Activated T-cell treated with anti-CD3 and anti-CD28 coated beads, Interleukin-2, amount 50 U/mL, for 72 hours (primary cell): Measurements from ENCODE around the gene FAM83F. TPM values are rescaled to one million over a fixed set of nuclear protein-coding genes. Genes with fewer than 3 reads are reported as not detected.
"Not testable (repeated sequence)": the region's sequence is repeated elsewhere in the genome, so short reads cannot be mapped to it uniquely, and the experiment has no call there.

ENCODE experiments used
- ATAC-seq, 2 donors: fragments of 150-1000 bp; cut with Tn5 transposase; replicated peaks in 1 of 2; 2 replicates each; pipeline ENCODE4 v1.10.0; 2021; ENCODE audit warnings: moderate library complexity in 2 of 2, mild to moderate bottlenecking in 1 of 2
- DNase-seq, 2 donors: peaks; one replicate each; pipeline ENCODE4 v3.0.0; 2021 to 2022; ENCODE audit warnings: mixed read lengths in 1 of 2
- H3K27ac Mint-ChIP-seq: one replicate; pipeline ENCODE4 v1.8.0; 2022; ENCODE audit warnings: mild to moderate bottlenecking, moderate library complexity, mixed read lengths
- H3K27me3 Mint-ChIP-seq: one replicate; pipeline ENCODE4 v1.8.0; 2022; ENCODE audit warnings: low read depth, mixed read lengths
- H3K36me3 Mint-ChIP-seq, 2 donors: one replicate each; pipeline ENCODE4 v1.8.0; 2022; ENCODE audit warnings: mixed read lengths in 2 of 2, mild to moderate bottlenecking in 1 of 2; ENCODE audit not compliant: insufficient read depth in 2 of 2
- H3K4me1 Mint-ChIP-seq: one replicate; pipeline ENCODE4 v1.8.0; 2022; ENCODE audit warnings: low read depth, mixed read lengths
- H3K4me3 Mint-ChIP-seq, 2 donors: one replicate each; pipeline ENCODE4 v1.8.0; 2022; ENCODE audit warnings: mild to moderate bottlenecking in 2 of 2, mixed read lengths in 2 of 2, moderate library complexity in 2 of 2
- H3K9me3 Mint-ChIP-seq, 2 donors: one replicate each; pipeline ENCODE4 v1.8.0; 2022; ENCODE audit warnings: mixed read lengths in 2 of 2
- total RNA-seq, 2 donors: library from RNA; stranded (reverse); gene quantifications; one replicate each; pipeline ENCODE4 v1.2.3, GENCODE V29; 2022

FAM83F gene
- total RNA-seq = under 1 TPM; 0.81 to 0.89 TPM

DNA sequence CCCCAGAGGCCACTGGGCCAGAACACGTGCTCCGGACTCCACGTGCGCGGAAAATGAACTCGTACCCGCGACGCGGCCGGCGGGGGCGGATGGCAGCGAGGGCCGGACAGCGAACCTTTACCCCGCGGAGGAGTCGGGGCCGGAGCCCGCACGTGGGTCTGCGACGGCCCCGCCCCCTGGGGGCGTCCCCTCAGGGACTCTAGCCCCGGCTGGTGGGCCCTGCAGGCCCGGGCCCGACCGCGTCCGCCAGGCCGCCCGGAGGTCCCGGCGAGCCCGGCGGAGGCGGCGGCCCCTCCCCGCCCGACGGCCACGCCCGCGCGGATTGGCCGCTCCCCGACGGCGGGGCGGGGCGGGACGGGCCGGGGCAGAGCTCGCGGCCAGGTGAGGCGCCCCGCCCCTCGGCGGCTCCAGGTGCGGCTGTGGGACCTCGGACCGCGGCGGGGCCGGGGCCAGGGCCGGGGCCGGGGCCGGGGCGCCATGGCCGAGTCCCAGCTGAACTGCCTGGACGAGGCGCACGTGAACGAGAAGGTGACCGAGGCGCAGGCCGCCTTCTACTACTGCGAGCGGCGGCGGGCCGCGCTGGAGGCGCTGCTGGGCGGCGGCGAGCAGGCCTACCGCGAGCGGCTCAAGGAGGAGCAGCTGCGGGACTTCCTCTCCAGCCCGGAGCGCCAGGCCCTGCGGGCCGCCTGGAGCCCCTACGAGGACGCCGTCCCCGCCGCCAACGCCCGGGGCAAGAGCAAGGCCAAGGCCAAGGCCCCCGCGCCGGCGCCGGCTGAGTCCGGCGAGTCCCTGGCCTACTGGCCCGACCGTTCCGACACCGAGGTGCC is at the start of gene FAM83F:
TSS of gene FAM83F (plus strand) at position 389 of the 827 bp plus-strand sequence. CDS start at position 478, 89 bp downstream.
- Mint-ChIP-seq H3K4me3 (peak within 1 kb of the TSS; percentile 68 to 76), H3K36me3 (no peaks in the 10 kb centered on the region), H3K9me3 (no peaks in the 10 kb centered on the region), H3K27me3 (peaks cover 39% of the 10 kb centered on the region), H3K27ac (no peak within 1 kb of the TSS), H3K4me1 (peaks cover 13% of the 10 kb centered on the region)
- ATAC-seq (peak; percentile 83 to 90), DNase-seq (peak; percentile 58 to 60)

DNA sequence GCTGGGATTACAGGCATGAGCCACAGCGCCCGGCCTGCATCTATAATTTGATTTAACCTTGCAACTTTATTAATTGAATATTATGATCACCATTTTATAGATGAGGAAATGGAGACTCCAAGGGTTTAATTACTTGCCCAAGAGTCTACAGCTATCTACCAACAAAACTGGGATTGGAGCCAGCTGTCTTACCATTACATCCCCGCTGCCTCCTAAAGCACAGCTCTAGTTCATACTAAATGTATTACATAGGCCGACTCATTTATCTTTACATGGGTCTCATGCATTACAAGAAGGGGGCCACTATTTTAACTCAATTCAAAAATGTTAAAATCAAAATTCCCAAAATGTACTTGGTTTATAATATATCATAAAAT is 48.6 kb upstream of the FAM83F start:
- Mint-ChIP-seq H3K27ac (peak overlapping the region; percentile 86), H3K36me3 (peaks cover 9 to 16% of the 10 kb centered on the region in 2 donors), H3K9me3 (no peaks in the 10 kb centered on the region), H3K4me1 (peaks cover 99% of the 10 kb centered on the region), H3K4me3 (peak overlapping the region; percentile 15 to 65), H3K27me3 (no peaks in the 10 kb centered on the region)
- DNase-seq (no peak), ATAC-seq (no peak)

- ATAC-seq = no peak
- peaks cover 99% of the 10 kb centered on the region for H3K4me1 Mint-ChIP-seq
- DNase-seq = no peak
- no peaks in the 10 kb centered on the region for H3K9me3 Mint-ChIP-seq
- H3K27ac Mint-ChIP-seq = peak overlapping the region; percentile 86
- H3K36me3 Mint-ChIP-seq = peaks cover 11 to 22% of the 10 kb centered on the region in 2 donors
- H3K4me3 Mint-ChIP-seq = peak overlapping the region; percentile 66 to 86
- H3K27me3 Mint-ChIP-seq = no peaks in the 10 kb centered on the region
These were observed 48.1 kb upstream of the FAM83F start for GRCh38 chr22:39946503-39947219.

GRCh38 chr22:39947220-39948216 is 47.2 kb upstream of the FAM83F start:
- Mint-ChIP-seq H3K4me3 (peak overlapping the region; percentile 66 to 86), H3K4me1 (peaks cover 100% of the 10 kb centered on the region), H3K27ac (peak overlapping the region; percentile 86), H3K36me3 (peaks cover 14 to 24% of the 10 kb centered on the region in 2 donors), H3K27me3 (no peaks in the 10 kb centered on the region), H3K9me3 (no peaks in the 10 kb centered on the region)
- ATAC-seq (no peak), DNase-seq (no peak)

DNA sequence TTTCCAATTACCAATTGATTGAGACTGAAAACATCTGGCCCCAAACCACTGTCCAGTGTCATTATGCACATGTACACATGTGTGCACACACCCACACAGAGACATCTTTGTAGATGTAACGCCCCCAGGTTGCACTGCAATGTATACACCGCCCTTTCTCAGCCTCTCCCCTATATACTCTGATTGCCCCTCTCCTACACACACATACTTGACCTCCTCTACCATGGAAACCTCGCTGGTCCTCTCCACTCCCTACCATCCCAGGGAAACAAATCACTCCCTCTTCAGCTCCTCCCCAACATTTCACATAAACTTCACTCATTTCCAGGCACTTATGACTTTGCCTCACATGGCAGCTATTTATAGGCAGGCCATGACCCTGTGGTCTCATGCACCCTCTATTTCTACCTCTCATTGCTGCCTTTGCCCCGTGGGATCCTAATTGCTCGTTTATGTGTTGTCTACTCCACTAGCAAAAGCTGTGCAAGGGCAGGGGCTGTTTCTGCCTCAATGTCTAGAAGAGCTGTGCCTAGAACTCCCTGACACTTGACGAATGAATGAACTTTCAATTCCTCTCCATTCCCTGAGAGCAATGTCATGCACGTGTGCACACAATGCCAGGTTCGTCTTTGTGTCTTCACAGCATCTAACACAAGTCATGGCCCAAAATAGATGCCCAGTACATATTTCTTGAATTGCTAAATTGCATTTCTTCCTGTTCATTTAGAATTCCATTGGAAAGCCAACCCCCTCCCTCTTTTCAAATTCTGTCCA is 44.6 kb upstream of the FAM83F start:
- DNase-seq (no peak), ATAC-seq (no peak)
- H3K4me1 Mint-ChIP-seq = peaks cover 100% of the 10 kb centered on the region
- no peaks in the 10 kb centered on the region for H3K27me3 Mint-ChIP-seq
- peak overlapping the region in 1 of 2 donors; percentile 87 for H3K4me3 Mint-ChIP-seq
- H3K9me3 Mint-ChIP-seq = peaks cover 0 to 1% of the 10 kb centered on the region in 2 donors
- peaks cover 17 to 38% of the 10 kb centered on the region in 2 donors for H3K36me3 Mint-ChIP-seq
- peak overlapping the region; percentile 70 for H3K27ac Mint-ChIP-seq

DNA sequence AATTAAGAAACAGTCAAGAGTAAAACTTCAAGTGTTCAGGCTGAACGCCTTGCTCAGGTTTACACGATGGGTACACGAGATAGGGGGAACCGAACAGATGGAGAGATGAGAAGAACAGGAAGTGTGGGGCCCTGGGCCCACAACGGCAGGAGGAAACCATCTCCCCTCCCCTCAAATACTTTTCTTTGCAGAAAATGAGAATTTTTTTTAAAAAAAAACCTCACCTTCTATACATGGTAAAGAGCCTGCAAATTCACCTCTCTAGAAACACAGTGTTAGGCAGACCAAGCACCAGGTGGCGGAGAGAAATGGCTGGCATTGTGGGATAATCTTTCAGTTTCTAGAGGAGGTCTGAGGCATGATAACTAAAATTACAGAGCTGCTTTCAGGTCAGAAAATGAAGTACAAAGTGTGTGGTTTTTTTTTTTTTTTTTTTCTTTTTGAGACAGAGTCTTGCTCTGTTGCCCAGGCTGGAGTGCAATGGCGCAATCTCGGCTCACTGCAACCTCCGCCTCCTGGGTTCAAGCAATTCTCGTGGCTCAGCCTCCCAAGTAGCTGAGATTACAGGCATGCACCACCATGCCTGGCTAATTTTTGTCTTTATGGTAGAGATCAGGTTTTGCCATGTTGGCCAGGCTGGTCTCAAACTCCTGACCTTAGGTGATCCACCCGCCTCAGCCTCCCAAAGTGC is 43.0 kb upstream of the FAM83F start:
- peak; percentile 61 to 74 for ATAC-seq
- not testable (repeated sequence) for H3K9me3 Mint-ChIP-seq, H3K27me3 Mint-ChIP-seq
- Mint-ChIP-seq H3K36me3 (peaks cover 19 to 42% of the 10 kb centered on the region in 2 donors), H3K4me3 (peak overlapping the region; percentile 61 to 87), H3K4me1 (peaks cover 99% of the 10 kb centered on the region), H3K27ac (peak overlapping the region; percentile 70)
- DNase-seq = peak in 1 of 2 donors; percentile 35

GRCh38 chr22:39952347-39952746 is 42.4 kb upstream of the FAM83F start:
- H3K36me3 Mint-ChIP-seq = peaks cover 19 to 48% of the 10 kb centered on the region in 2 donors
- DNase-seq (no peak), ATAC-seq (no peak)
- peak overlapping the region; percentile 61 to 87 for H3K4me3 Mint-ChIP-seq
- H3K4me1 Mint-ChIP-seq = peaks cover 99% of the 10 kb centered on the region
- H3K9me3 Mint-ChIP-seq = peaks cover 0 to 1% of the 10 kb centered on the region in 2 donors
- no peaks in the 10 kb centered on the region for H3K27me3 Mint-ChIP-seq
- H3K27ac Mint-ChIP-seq = peak overlapping the region; percentile 43

- peaks cover 21 to 53% of the 10 kb centered on the region in 2 donors for H3K36me3 Mint-ChIP-seq
- peak overlapping the region; percentile 43 for H3K27ac Mint-ChIP-seq
- peaks cover 0 to 1% of the 10 kb centered on the region in 2 donors for H3K9me3 Mint-ChIP-seq
- peaks cover 99% of the 10 kb centered on the region for H3K4me1 Mint-ChIP-seq
- no peak for ATAC-seq
- H3K4me3 Mint-ChIP-seq = peak overlapping the region; percentile 43 to 87
- DNase-seq = no peak
- H3K27me3 Mint-ChIP-seq = no peaks in the 10 kb centered on the region
These were observed 41.7 kb upstream of the FAM83F start for GRCh38 chr22:39953101-39953500.

- Mint-ChIP-seq H3K4me3 (peak overlapping the region in 1 of 2 donors; percentile 23), H3K36me3 (peaks cover 28 to 58% of the 10 kb centered on the region in 2 donors), H3K27ac (peak overlapping the region; percentile 8), H3K4me1 (peaks cover 99% of the 10 kb centered on the region), H3K9me3 (peaks cover 0 to 1% of the 10 kb centered on the region in 2 donors), H3K27me3 (no peaks in the 10 kb centered on the region)
- ATAC-seq (peak; percentile 66 to 73), DNase-seq (peak; percentile 35 to 53)
These were observed 40.1 kb upstream of the FAM83F start for GRCh38 chr22:39954584-39955055.

DNA sequence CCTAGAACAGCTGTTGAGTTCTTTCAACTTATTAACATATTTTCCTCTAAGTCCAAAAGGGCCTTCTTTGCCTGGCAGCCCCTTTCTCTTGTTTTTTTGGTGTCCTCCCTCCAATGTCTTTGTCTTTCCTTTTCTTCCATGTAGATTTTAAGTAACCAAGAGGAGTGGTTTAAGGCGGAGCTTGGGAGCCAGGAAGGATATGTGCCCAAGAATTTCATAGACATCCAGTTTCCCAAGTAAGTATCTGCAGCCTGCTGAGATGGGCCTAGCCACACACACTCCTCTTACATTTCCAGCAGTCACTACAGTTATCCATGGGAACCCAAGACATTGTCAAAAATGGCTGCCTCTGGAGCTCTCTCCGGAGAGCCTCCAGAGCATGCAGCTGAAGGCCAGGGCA is 39.1 kb upstream of the FAM83F start:
- Mint-ChIP-seq H3K27ac (no peak overlapping the region), H3K4me3 (no peak overlapping the region), H3K27me3 (no peaks in the 10 kb centered on the region)

DNA sequence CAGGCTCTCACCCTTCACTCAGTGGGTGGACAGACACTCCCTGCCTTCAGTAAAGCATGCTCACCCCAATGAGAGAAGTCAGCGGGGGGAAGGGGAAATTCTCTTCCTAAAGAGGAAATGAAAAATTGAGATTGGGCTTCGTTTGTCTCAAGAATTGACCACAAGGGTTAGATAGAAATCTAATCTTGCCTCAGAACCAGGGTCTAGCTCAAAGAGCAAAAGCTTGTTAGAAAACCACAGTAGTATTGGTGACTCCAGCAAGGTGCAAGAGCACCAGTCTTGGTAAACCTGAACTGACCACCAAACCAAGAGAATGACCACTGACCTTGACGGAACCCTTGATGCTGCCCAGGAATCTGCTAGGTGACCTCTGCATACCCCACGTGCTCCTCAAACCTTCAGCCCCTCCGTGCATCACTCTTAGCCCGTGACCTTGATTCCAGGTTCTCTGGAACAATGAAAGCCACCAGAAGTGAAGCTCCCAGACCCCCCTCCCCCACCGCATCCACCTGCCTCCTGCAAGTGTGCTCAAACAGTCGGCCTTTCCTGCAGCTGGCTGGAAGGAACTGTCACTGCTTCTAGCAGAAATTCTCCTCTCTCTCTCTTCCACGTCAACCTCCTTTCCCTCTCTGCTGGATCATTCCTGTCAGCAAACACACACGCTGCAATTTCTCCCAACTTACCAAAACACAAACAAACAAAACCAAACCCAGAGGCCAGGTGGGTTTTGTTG is 37.7 kb upstream of the FAM83F start:
- no peak for ATAC-seq
- Mint-ChIP-seq H3K27ac (peak overlapping the region; percentile 6), H3K36me3 (peaks cover 25 to 60% of the 10 kb centered on the region in 2 donors), H3K4me1 (peaks cover 99% of the 10 kb centered on the region), H3K4me3 (no peak overlapping the region), H3K27me3 (no peaks in the 10 kb centered on the region), H3K9me3 (peaks cover 0 to 1% of the 10 kb centered on the region in 2 donors)
- no peak for DNase-seq

More for the DNA sequence above, 39.1 kb upstream of the FAM83F start:
- DNase-seq (no peak), ATAC-seq (no peak)
- Mint-ChIP-seq H3K4me1 (peaks cover 99% of the 10 kb centered on the region), H3K9me3 (peaks cover 0 to 1% of the 10 kb centered on the region in 2 donors), H3K36me3 (peaks cover 29 to 60% of the 10 kb centered on the region in 2 donors)
